Measurements from ENCODE around the gene MTHFSD.

The MTHFSD gene

DNA sequence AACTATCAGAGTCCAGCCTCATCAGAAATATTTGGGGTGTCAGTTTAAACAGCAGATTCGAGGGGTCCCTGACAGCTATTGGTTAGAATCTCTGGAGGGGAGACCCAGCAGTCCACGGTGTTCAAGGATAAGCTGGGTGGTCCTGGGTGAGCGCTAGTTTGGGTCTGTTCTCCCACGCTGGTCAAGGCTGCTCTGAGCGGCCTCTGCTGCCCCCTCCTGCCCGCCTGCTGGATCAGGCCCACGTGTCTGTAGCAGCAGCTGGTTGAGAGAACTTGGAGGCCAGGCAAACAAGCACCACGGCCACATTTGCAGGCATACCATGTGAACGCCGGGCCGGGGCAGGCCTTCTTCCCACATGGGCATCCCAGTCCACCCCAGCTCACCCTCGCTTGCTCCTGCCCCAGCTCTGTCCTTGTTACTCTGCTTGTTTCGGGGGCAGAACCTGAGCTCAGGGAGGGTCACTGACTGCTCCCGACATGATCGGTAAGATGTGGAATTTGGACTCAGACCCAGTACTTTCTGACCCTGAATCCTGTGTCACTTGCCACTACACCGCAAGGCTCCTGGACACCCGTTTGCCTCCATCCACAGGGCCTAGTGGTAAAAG, 37.3 kb downstream of the MTHFSD start:
- TF ChIP-seq, protein P1, sequence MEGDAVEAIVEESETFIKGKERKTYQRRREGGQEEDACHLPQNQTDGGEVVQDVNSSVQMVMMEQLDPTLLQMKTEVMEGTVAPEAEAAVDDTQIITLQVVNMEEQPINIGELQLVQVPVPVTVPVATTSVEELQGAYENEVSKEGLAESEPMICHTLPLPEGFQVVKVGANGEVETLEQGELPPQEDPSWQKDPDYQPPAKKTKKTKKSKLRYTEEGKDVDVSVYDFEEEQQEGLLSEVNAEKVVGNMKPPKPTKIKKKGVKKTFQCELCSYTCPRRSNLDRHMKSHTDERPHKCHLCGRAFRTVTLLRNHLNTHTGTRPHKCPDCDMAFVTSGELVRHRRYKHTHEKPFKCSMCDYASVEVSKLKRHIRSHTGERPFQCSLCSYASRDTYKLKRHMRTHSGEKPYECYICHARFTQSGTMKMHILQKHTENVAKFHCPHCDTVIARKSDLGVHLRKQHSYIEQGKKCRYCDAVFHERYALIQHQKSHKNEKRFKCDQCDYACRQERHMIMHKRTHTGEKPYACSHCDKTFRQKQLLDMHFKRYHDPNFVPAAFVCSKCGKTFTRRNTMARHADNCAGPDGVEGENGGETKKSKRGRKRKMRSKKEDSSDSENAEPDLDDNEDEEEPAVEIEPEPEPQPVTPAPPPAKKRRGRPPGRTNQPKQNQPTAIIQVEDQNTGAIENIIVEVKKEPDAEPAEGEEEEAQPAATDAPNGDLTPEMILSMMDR (IDR thresholded peaks at IDR 0.05; ENCODE audit: low read depth, low read length), result peak; percentile 91
- peak; percentile 63 for DNase-seq (ENCODE audit: extremely low read depth, low read depth)

DNA sequence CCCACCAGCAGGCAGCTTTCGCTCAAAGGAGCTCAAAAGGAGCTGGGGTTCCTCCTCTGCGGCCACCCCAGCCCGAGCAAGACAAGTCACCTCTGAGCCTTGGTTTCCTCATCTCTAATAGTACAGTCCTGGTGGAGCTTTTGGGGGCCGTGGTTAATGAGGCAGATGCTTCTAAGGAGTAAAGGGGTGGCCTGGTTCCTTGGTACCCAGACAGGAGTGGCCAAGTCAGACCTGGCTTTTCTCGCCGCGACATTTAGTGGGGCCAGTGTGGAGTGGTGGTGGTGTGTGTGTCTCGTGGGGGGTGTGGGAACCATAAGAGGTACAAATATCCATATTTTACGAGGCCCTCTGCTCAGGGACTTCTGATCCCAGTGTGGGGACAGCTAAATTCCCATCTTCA, 38.0 kb downstream of the MTHFSD start:
- TF ChIP-seq, protein P1 (IDR thresholded peaks at IDR 0.05; ENCODE audit: low read depth, low read length), result no peak
- no peak for DNase-seq (ENCODE audit: extremely low read depth, low read depth)

GRCh38 chr16:86516623-86517003, 38.4 kb downstream of the MTHFSD start:
- no peak for DNase-seq (ENCODE audit: extremely low read depth, low read depth)
- TF ChIP-seq, protein P1 (IDR thresholded peaks at IDR 0.05; ENCODE audit: low read depth, low read length), result no peak

- TF ChIP-seq, protein P1 (IDR thresholded peaks at IDR 0.05; ENCODE audit: low read depth, low read length), result no peak
- no peak for DNase-seq (ENCODE audit: extremely low read depth, low read depth)
These were observed 39.0 kb downstream of the MTHFSD start for GRCh38 chr16:86515777-86516622.

DNA sequence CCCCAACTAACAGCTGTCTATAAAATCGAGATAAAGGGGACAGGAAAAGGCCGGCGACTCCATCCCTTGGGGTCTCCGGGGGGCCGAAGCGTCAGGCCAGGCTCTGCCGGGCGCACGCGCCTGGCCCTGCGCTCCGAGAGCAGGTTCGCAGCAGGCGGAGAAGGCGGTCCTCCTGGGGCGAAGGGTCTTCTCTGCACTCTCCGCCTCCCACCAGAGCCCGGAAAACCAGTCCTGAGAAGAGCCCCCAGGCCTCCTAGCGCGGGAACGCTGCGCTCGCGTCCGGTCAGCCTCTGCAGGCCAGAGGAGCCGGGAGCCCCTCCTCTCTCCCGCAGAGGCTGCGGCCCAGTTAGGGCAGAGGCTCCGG, 39.6 kb downstream of the MTHFSD start:
- TF ChIP-seq, protein P1 (IDR thresholded peaks at IDR 0.05; ENCODE audit: low read depth, low read length), result no peak
- DNase-seq (ENCODE audit: extremely low read depth, low read depth), result no peak

- no peak for DNase-seq (ENCODE audit: extremely low read depth, low read depth)
- TF ChIP-seq, protein P1 (IDR thresholded peaks at IDR 0.05; ENCODE audit: low read depth, low read length), result no peak
These were observed 40.3 kb downstream of the MTHFSD start for GRCh38 chr16:86514481-86515376.
